H1 (cell line): ENCODE measurements around the gene ASAP2. TPM values are rescaled to one million over a fixed set of nuclear protein-coding genes. Genes with fewer than 3 reads are reported as not detected.

ENCODE experiments used
- CTCF ChIA-PET: fragments of 300-600 bp; sonication (Branson Sonifier 250); formaldehyde crosslinking; loops from one replicate; lab custom pipeline; 2021; ENCODE audit not compliant: partially characterized antibody; lab: Charles Lee
- POLR2A ChIA-PET: fragments of 300-600 bp; sonication (Branson Sonifier 250); formaldehyde crosslinking; loops from one replicate; lab custom pipeline; 2021; ENCODE audit warnings: inconsistent platforms; ENCODE audit not compliant: partially characterized antibody; lab: Charles Lee
- DNase-seq, 2 experiments: peaks; one replicate each; pipeline versions ENCODE4 v3.0.0 to v3.0.0-alpha.2; 2010 to 2022; ENCODE audit warnings: low spot score in 2 of 2, low read depth in 1 of 2, mixed read lengths in 1 of 2
- FAIRE-seq: peaks from 2 replicates; lab custom pipeline; 2011; peaks lifted over from hg19 to GRCh38; lab: Jason Lieb, UNC
- H2AFZ ChIP-seq: 2 replicates; pipeline ENCODE4 v1.8.1; 2012; ENCODE audit warnings: low read length, inconsistent platforms
- H2AK5ac ChIP-seq: 2 replicates; pipeline ENCODE4 v1.6.1; 2013; ENCODE audit warnings: low read depth, low read length
- H2BK120ac ChIP-seq: replicated peaks from 2 replicates; pipeline ENCODE3; 2013; ENCODE audit warnings: low read depth, low read length, inconsistent platforms
- H2BK12ac ChIP-seq: 2 replicates; pipeline ENCODE4 v1.6.1; 2013; ENCODE audit warnings: low read depth, low read length
- H2BK15ac ChIP-seq: 2 replicates; pipeline ENCODE4 v1.6.1; 2013; ENCODE audit warnings: low read length
- H2BK20ac ChIP-seq: 2 replicates; pipeline ENCODE4 v1.6.1; 2013; ENCODE audit warnings: low read length
- H2BK5ac ChIP-seq: 2 replicates; pipeline ENCODE4 v1.6.1; 2013; ENCODE audit warnings: low read depth, low read length
- H3K14ac ChIP-seq: 2 replicates; pipeline ENCODE4 v1.6.1; 2013; ENCODE audit warnings: inconsistent platforms; ENCODE audit not compliant: insufficient read length
- H3K18ac ChIP-seq: 2 replicates; pipeline ENCODE4 v1.6.1; 2013; ENCODE audit warnings: low read length; ENCODE audit errors: extremely low read depth
- H3K23ac ChIP-seq: 2 replicates; pipeline ENCODE4 v1.6.1; 2013; ENCODE audit warnings: inconsistent platforms; ENCODE audit not compliant: insufficient read length
- H3K23me2 ChIP-seq: 2 replicates; pipeline ENCODE4 v1.6.1; 2013; ENCODE audit warnings: low read depth, low read length
- H3K27ac ChIP-seq: 2 replicates; pipeline ENCODE4 v1.6.1; 2011; ENCODE audit warnings: low read depth, low read length, inconsistent platforms
- H3K27me3 ChIP-seq, 4 experiments: replicated peaks in 1 of 4; 1 replicate in 1 of 4; 2 replicates in 3 of 4; pipeline versions ENCODE4 v1.6.1 to v1.8.1; 2011 to 2013; ENCODE audit warnings: low read length in 3 of 4, mild to moderate bottlenecking in 3 of 4, inconsistent platforms in 2 of 4, mixed read lengths in 2 of 4, moderate library complexity in 1 of 4; ENCODE audit not compliant: control insufficient read depth in 3 of 4, insufficient read depth in 3 of 4; ENCODE audit errors: extremely low read depth in 1 of 4
- H3K36me3 ChIP-seq, 4 experiments: 2 replicates each; pipeline versions ENCODE4 v1.6.1 to v1.8.1; 2011 to 2013; ENCODE audit warnings: mild to moderate bottlenecking in 4 of 4, low read length in 3 of 4, moderate library complexity in 2 of 4, control low read depth in 1 of 4, inconsistent platforms in 1 of 4; ENCODE audit not compliant: insufficient read depth in 4 of 4, control insufficient read depth in 2 of 4
- H3K4ac ChIP-seq: replicated peaks from 2 replicates; pipeline ENCODE3; 2013; ENCODE audit warnings: low read length, low read depth, mixed read lengths, inconsistent platforms; ENCODE audit not compliant: insufficient read length
- H3K4me1 ChIP-seq, 4 experiments: replicated peaks in 1 of 4; 1 replicate in 1 of 4; 2 replicates in 3 of 4; pipeline versions ENCODE4 v1.6.1 to v1.8.1; 2011 to 2013; ENCODE audit warnings: low read length in 3 of 4, inconsistent platforms in 2 of 4, mixed read lengths in 1 of 4; ENCODE audit not compliant: insufficient read depth in 4 of 4, control insufficient read depth in 3 of 4
- H3K4me2 ChIP-seq, 2 experiments: 2 replicates each; pipeline versions ENCODE4 v1.6.1 to v1.8.1; 2011 to 2013; ENCODE audit warnings: low read depth in 2 of 2, low read length in 2 of 2, control low read depth in 1 of 2, inconsistent platforms in 1 of 2, mild to moderate bottlenecking in 1 of 2; ENCODE audit not compliant: insufficient read depth in 1 of 2
- H3K4me3 ChIP-seq, 4 experiments: fragments of 200-600, 300-600 bp in 1 of 4; sonication (generic), shearing (Covaris generic), sonication (Bioruptor Twin) in 1 of 4; 2 replicates each; pipeline versions ENCODE4 v1.5.1 to v1.8.1; 2011 to 2016; ENCODE audit warnings: low read length in 4 of 4, low read depth in 3 of 4, control low read depth in 2 of 4, inconsistent platforms in 2 of 4, mild to moderate bottlenecking in 2 of 4, mixed read lengths in 1 of 4, moderate library complexity in 1 of 4; ENCODE audit not compliant: insufficient read depth in 2 of 4; ENCODE audit errors: extremely low read depth in 1 of 4
- H3K56ac ChIP-seq: replicated peaks from 2 replicates; pipeline ENCODE3; 2013; ENCODE audit warnings: low read depth, mild to moderate bottlenecking, mixed read lengths, low read length, inconsistent platforms; ENCODE audit not compliant: insufficient read length
- H3K79me1 ChIP-seq: 2 replicates; pipeline ENCODE4 v1.6.1; 2013; ENCODE audit warnings: low read depth, low read length, control low read depth
- H3K79me2 ChIP-seq, 2 experiments: 2 replicates each; pipeline versions ENCODE4 v1.6.1 to v1.8.1; 2012 to 2013; ENCODE audit warnings: low read length in 2 of 2, mild to moderate bottlenecking in 2 of 2, inconsistent platforms in 1 of 2; ENCODE audit not compliant: insufficient read depth in 2 of 2, control insufficient read depth in 1 of 2
- H3K9ac ChIP-seq, 4 experiments: replicated peaks in 1 of 4; 1 replicate in 1 of 4; 2 replicates in 3 of 4; pipeline versions ENCODE4 v1.6.1 to v1.8.1; 2011 to 2013; ENCODE audit warnings: low read depth in 3 of 4, low read length in 3 of 4, control low read depth in 2 of 4, mild to moderate bottlenecking in 2 of 4, moderate library complexity in 2 of 4, inconsistent platforms in 1 of 4; ENCODE audit errors: extremely low read depth in 1 of 4
- H3K9me3 ChIP-seq, 2 experiments: 2 replicates each; pipeline versions ENCODE4 v1.6.1 to v1.8.1; 2012 to 2013; ENCODE audit warnings: mild to moderate bottlenecking in 2 of 2, moderate library complexity in 2 of 2, control low read depth in 1 of 2, inconsistent platforms in 1 of 2, low read depth in 1 of 2, low read length in 1 of 2, mixed read lengths in 1 of 2; ENCODE audit not compliant: insufficient read depth in 2 of 2
- H4K20me1 ChIP-seq, 2 experiments: replicated peaks in 1 of 2; 2 replicates each; pipeline versions ENCODE3 to v1.8.1; 2011 to 2013; ENCODE audit warnings: inconsistent platforms in 2 of 2, low read length in 2 of 2, mild to moderate bottlenecking in 1 of 2; ENCODE audit not compliant: insufficient read depth in 2 of 2, control insufficient read depth in 1 of 2
- H4K5ac ChIP-seq: 2 replicates; pipeline ENCODE4 v1.6.1; 2013; ENCODE audit warnings: low read length, low read depth, mixed read lengths, inconsistent platforms; ENCODE audit not compliant: insufficient read length
- H4K8ac ChIP-seq: 2 replicates; pipeline ENCODE4 v1.8.0; 2013; ENCODE audit warnings: mild to moderate bottlenecking, moderate library complexity, low read length, inconsistent platforms; ENCODE audit not compliant: insufficient read depth; ENCODE audit errors: extremely low read depth
- H4K91ac ChIP-seq: replicated peaks from 2 replicates; pipeline ENCODE3; 2013; ENCODE audit warnings: low read length, mixed read lengths, inconsistent platforms; ENCODE audit not compliant: insufficient read length
- ASH2L ChIP-seq: fragments of 200-600, 300-600 bp; sonication (generic); IDR thresholded peaks from one replicate; pipeline ENCODE4 v1.7.1; 2017; ENCODE audit warnings: low read length
- CEBPB ChIP-seq: IDR thresholded peaks from 2 replicates; pipeline ENCODE4 v1.6.1; 2012; ENCODE audit warnings: low read depth, low read length
- CHD2 ChIP-seq: IDR thresholded peaks from 2 replicates; pipeline ENCODE4 v1.6.1; 2012; ENCODE audit warnings: low read length, improper control_type of control experiment
- CREB1 ChIP-seq: IDR thresholded peaks from 2 replicates; pipeline ENCODE4 v1.6.1; 2012; ENCODE audit warnings: inconsistent platforms
- KDM5A ChIP-seq: fragments of 200-600 bp; IDR thresholded peaks from 2 replicates; pipeline ENCODE4 v1.7.1; 2012; ENCODE audit warnings: mild to moderate bottlenecking, low read length, inconsistent platforms, mixed read lengths
- PHF8 ChIP-seq: fragments of 200-600 bp; sonication (generic); conservative IDR thresholded peaks from 2 replicates; pipeline ENCODE4 v1.7.1; 2012; ENCODE audit warnings: low read depth, mild to moderate bottlenecking, inconsistent platforms, low read length, moderate library complexity
- RFX5 ChIP-seq: IDR thresholded peaks from 2 replicates; pipeline ENCODE4 v1.6.1; 2011; ENCODE audit warnings: low read depth, low read length, improper control_type of control experiment, borderline replicate concordance
- RNF2 ChIP-seq: fragments of 200-900, 300-1000 bp; sonication (generic); IDR thresholded peaks from 2 replicates; pipeline ENCODE4 v1.7.1; 2016; ENCODE audit warnings: borderline replicate concordance, low read depth, mild to moderate bottlenecking, antibody characterized with exemption, low read length; ENCODE audit not compliant: poor library complexity, severe bottlenecking; ENCODE audit errors: missing control alignments
- RXRA ChIP-seq: IDR thresholded peaks from 2 replicates; pipeline ENCODE4 v1.6.1; 2011; ENCODE audit warnings: low read depth, mild to moderate bottlenecking, low read length, moderate library complexity; ENCODE audit not compliant: insufficient read depth
- SIX5 ChIP-seq: IDR thresholded peaks from 2 replicates; pipeline ENCODE4 v1.6.1; 2011; ENCODE audit warnings: mild to moderate bottlenecking, low read depth, low read length
- SP2 ChIP-seq: IDR thresholded peaks from 2 replicates; pipeline ENCODE4 v1.6.1; 2012; ENCODE audit warnings: mild to moderate bottlenecking, low read length, inconsistent platforms
- TBP ChIP-seq: IDR thresholded peaks from 2 replicates; pipeline ENCODE4 v1.6.1; 2011; ENCODE audit warnings: low read depth, low read length, improper control_type of control experiment
- ZNF274 ChIP-seq: IDR thresholded peaks from 2 replicates; pipeline ENCODE4 v1.7.0; 2012; ENCODE audit warnings: low read length, borderline replicate concordance; ENCODE audit errors: extremely low read depth
- WGBS, 2 experiments: shearing (Covaris generic) in 1 of 2; methylation state at CpG; one replicate each; pipeline versions ENCODE4 v1.1.6 to v1.1.7; 2013 to 2015; ENCODE audit warnings: low lambda C conversion rate in 2 of 2, mixed read lengths in 2 of 2, inconsistent platforms in 1 of 2, low coverage in 1 of 2, missing lambda C conversion rate in 1 of 2; ENCODE audit not compliant: insufficient replicate concordance in 2 of 2, insufficient coverage in 1 of 2, insufficient read length in 1 of 2; ENCODE audit errors: extremely low coverage in 1 of 2, missing lambda C conversion rate in 1 of 2; 5-methylcytosine and 5-hydroxymethylcytosine counted together
- polyA plus RNA-seq, 7 experiments: library from polyadenylated mRNA; depleted of rRNA in 3 of 7; stranded (reverse) in 5 of 7; unstranded in 2 of 7; fragments of >200 nt in 5 of 7; fragments of 200-250 nt in 2 of 7; gene quantifications; 1 replicate in 5 of 7; 2 replicates in 1 of 7; 4 replicates in 1 of 7; pipeline versions ENCODE4 v1.2.1 to v1.2.3, GENCODE V29; 2011 to 2013; ENCODE audit warnings: missing spikeins in 2 of 7, mixed read lengths in 2 of 7
- total RNA-seq: library from RNA; stranded (reverse); fragmentation: NEBNext Ultra II Directional; extraction: Animal tissue kit (Norgen Biotek cat#: 25700); gene quantifications from 2 replicates; pipeline ENCODE4 v1.2.1, GENCODE V29; 2021
- TF ChIP-seq, protein P1 (sequence below): IDR thresholded peaks from 2 replicates; pipeline ENCODE4 v1.6.1; 2012; ENCODE audit warnings: inconsistent platforms

ASAP2 gene
- total and polyA plus RNA-seq, 2 of the 8 experiments (the other 6 are each of a cell fraction or from before 2014, with no cell fraction given) = 10.2 to 18.7 TPM

DNA sequence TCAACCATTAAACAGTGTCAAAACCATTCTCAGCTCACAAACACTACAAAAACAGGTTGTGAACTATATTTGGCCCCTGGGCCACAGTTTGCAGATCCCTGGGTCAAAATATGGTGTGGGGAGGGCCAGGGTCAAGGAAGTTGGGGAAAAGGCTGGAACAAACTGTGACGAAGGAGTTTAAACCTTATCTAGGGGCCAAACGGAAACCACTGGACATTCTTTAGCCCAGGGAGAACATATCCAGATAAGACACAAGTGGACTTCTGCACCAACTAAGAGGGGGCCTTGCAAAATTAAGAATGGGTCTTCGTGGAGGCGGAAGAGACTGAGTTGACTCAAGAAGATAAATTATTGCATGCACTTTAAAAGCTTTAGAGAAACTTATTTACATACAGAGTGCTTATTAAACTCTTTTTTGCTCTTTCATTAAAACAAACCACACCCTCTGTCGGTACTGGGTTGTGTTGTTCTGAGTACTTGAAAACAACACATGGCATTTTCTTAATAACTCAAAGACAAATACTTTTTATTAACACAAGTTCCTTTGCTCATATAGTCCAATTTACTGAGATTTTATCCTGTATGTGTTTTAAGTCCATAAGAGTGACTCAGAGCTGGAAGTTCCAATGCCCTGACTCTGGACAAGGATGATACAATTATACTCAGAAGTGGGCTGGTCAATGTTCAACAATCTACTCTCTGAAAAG is 5.3 kb upstream of the ASAP2 start:
- peaks cover 0 to 2% (median 2%) of the 10 kb centered on the region in 4 experiments; a peak in 3 of 7 replicates for H3K4me1 ChIP-seq
- DNase-seq (peak in 1 of 2 experiments; percentile 10), FAIRE-seq (no peak)
- no peak overlapping the region for H3K4me3 ChIP-seq
- H2BK12ac ChIP-seq = no peak overlapping the region
- H2BK120ac ChIP-seq = no peak overlapping the region
- no peak overlapping the region for H3K27ac ChIP-seq
- no peaks in the 10 kb centered on the region; the same call in 1 of the 2 replicates for H3K23me2 ChIP-seq
- no peak overlapping the region for H2BK5ac ChIP-seq
- 95% methylated on average over 5 of the region's 5 CpGs; no CpG with 5 or more reads in 1 of the 2 experiments for WGBS, 2 experiments
- CTCF ChIA-PET = interaction anchor here (1.3 to 1.5 kb wide), 3 partner anchors 12 to 59 kb away, joined by 3 to 4 read pairs (median 3); no protein-coding TSS in a partner anchor
- no peak overlapping the region for H2BK15ac ChIP-seq
- no peak overlapping the region for H3K4me2 ChIP-seq
- no peaks in the 10 kb centered on the region for H4K20me1 ChIP-seq
- H3K14ac ChIP-seq = no peak overlapping the region
- H3K9me3 ChIP-seq = no peaks in the 10 kb centered on the region
- H3K79me2 ChIP-seq = no peaks in the 10 kb centered on the region
- no peaks in the 10 kb centered on the region; a peak in 2 of 7 replicates for H3K27me3 ChIP-seq
- no peak overlapping the region for H4K91ac ChIP-seq
- no peak overlapping the region for H3K4ac ChIP-seq
- H3K79me1 ChIP-seq = no peaks in the 10 kb centered on the region
- H3K56ac ChIP-seq = no peak overlapping the region
- H4K8ac ChIP-seq = no peak overlapping the region
- no peak overlapping the region for H2BK20ac ChIP-seq
- no peak overlapping the region for H2AK5ac ChIP-seq
- POLR2A ChIA-PET = no interaction called here
- H2AFZ ChIP-seq = no peak overlapping the region
- no peak overlapping the region for H3K18ac ChIP-seq
- H4K5ac ChIP-seq = no peak overlapping the region
- H3K36me3 ChIP-seq = no peaks in the 10 kb centered on the region
- no peak overlapping the region for H3K23ac ChIP-seq
- no peak overlapping the region for H3K9ac ChIP-seq
- TF ChIP-seq SP2 = no peak
- no peak for TF ChIP-seq CEBPB
- TF ChIP-seq SIX5 = no peak
- no peak for TF ChIP-seq RNF2
- TF ChIP-seq ASH2L = no peak
- TF ChIP-seq TBP = no peak
- TF ChIP-seq CREB1 = no peak
- TF ChIP-seq RFX5 = no peak
- no peak for TF ChIP-seq KDM5A
- no peak for TF ChIP-seq RXRA
- no peak for TF ChIP-seq PHF8
- no peak for TF ChIP-seq ZNF274
- TF ChIP-seq CHD2 = no peak
- TF ChIP-seq, protein P1, sequence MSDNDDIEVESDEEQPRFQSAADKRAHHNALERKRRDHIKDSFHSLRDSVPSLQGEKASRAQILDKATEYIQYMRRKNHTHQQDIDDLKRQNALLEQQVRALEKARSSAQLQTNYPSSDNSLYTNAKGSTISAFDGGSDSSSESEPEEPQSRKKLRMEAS = no peak
